ENCODE data around the gene RIN3.

Gene RIN3

GRCh38 chr14:92556863-92557543 lies 43.4 kb downstream of the RIN3 start:
- no peak for DNase-seq (ENCODE audit: low spot score)

- DNase-seq (ENCODE audit: low spot score), result no peak
These were observed 43.9 kb downstream of the RIN3 start for GRCh38 chr14:92557544-92557912.

- DNase-seq (ENCODE audit: low spot score), result no peak
These were observed 44.7 kb downstream of the RIN3 start for GRCh38 chr14:92558319-92558718.

- DNase-seq (ENCODE audit: low spot score), result no peak
These were observed 45.9 kb downstream of the RIN3 start for GRCh38 chr14:92559486-92559885.

GRCh38 chr14:92560106-92560865 lies 46.7 kb downstream of the RIN3 start:
- no peak for DNase-seq (ENCODE audit: low spot score)

- no peak for DNase-seq (ENCODE audit: low spot score)
These were observed 48.4 kb downstream of the RIN3 start for GRCh38 chr14:92561906-92562479.

- no peak for DNase-seq (ENCODE audit: low spot score)
These were observed 49.8 kb downstream of the RIN3 start for GRCh38 chr14:92563359-92563758.

GRCh38 chr14:92563765-92564285 lies 50.2 kb downstream of the RIN3 start:
- no peak for DNase-seq (ENCODE audit: low spot score)

GRCh38 chr14:92564344-92565039 lies 50.9 kb downstream of the RIN3 start:
- DNase-seq (ENCODE audit: low spot score), result no peak

- no peak for DNase-seq (ENCODE audit: low spot score)
These were observed 51.6 kb downstream of the RIN3 start for GRCh38 chr14:92565040-92565717.

- DNase-seq (ENCODE audit: low spot score), result no peak
These were observed 52.1 kb downstream of the RIN3 start for GRCh38 chr14:92565718-92566115.

- DNase-seq (ENCODE audit: low spot score), result no peak
These were observed 53.7 kb downstream of the RIN3 start for GRCh38 chr14:92567173-92567725.

GRCh38 chr14:92568621-92569479 lies 55.3 kb downstream of the RIN3 start:
- DNase-seq (ENCODE audit: low spot score), result no peak

- DNase-seq (ENCODE audit: low spot score), result no peak
These were observed 57.2 kb downstream of the RIN3 start for GRCh38 chr14:92570674-92571262.

- no peak for DNase-seq (ENCODE audit: low spot score)
These were observed 58.5 kb downstream of the RIN3 start for GRCh38 chr14:92572050-92572449.

- DNase-seq (ENCODE audit: low spot score), result no peak
These were observed 60.3 kb downstream of the RIN3 start for GRCh38 chr14:92573761-92574498.

- no peak for DNase-seq (ENCODE audit: low spot score)
These were observed 61.6 kb downstream of the RIN3 start for GRCh38 chr14:92575061-92575747.

- DNase-seq (ENCODE audit: low spot score), result no peak
These were observed 62.2 kb downstream of the RIN3 start for GRCh38 chr14:92575748-92576303.

- no peak for DNase-seq (ENCODE audit: low spot score)
These were observed 63.8 kb downstream of the RIN3 start for GRCh38 chr14:92577321-92577742.
